ENCODE data around the gene SPRR1A.
A peak's percentile ranks its signal among the peaks of the same experiment; 100 is the strongest.

SPRR1A gene

GRCh38 chr1:153028766-153029165 is 44.9 kb downstream of the SPRR1A start:
- ATAC-seq (no peak), DNase-seq (no peak)

DNA sequence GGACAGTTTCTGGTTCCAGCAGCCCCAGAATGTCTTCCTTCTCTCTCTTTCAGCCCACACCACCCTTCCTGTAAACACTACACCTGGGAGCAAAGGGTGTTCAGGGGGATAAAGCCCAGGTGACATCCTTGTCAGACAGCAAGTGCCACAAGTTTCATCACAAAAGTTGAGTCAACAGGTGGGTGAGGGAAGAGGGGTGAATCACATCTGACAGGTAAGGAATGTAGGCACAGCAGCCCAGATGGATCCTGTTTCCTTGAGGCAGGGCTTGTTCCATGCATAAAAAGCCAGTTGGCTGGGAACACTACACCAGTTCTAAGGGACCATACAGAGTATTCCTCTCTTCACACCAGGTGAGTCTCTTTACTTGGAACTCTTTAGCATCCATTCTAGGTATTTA is 47.0 kb downstream of the SPRR1A start, which contains the start of gene SPRR1B:
SPRR1B (plus strand) TSS at position 309 of the 400 bp plus-strand sequence. CDS start 1,143 bp downstream, outside the sequence.
- DNase-seq: no peak
- ATAC-seq: no peak

- ATAC-seq: no peak
- no peak for DNase-seq
Observed at GRCh38 chr1:153032073-153032472, 48.2 kb downstream of the SPRR1A start.

GRCh38 chr1:153032677-153033308 is 48.9 kb downstream of the SPRR1A start:
- no peak for DNase-seq
- ATAC-seq: peak; percentile 52

DNA sequence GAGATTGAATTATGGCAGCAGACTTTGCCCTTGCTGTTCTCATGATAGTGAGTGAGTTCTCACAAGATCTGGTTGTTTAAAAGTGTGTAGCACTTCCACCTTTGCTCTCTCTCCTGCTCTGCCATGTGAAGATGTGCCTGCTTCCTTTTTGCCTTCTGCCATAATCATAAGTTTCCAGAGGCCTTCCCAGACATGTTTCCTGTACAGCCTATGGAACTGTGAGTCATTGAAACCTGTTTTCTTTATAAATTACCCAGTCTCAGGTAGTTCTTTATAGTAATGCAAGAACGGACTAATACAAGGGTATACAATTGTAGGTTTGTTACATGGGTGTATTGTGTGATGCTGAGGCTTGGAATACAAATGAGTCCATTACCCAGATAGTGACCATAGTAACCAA is 51.3 kb downstream of the SPRR1A start:
- no peak for ATAC-seq
- DNase-seq: no peak

Measured in stimulated activated naive CD8-positive, alpha-beta T cell treated with anti-CD3 and anti-CD28 coated beads, Interleukin-15, Interleukin-2, amounts not matched to agents 100 U/mL and 50 U/mL, for 24 hours (primary cell).